Urothelium cell line (cell line): ENCODE measurements around the gene ARID1B.
"Not testable (repeated sequence)": the region's sequence is repeated elsewhere in the genome, so short reads cannot be mapped to it uniquely, and the experiment has no call there.

ENCODE experiments used
- DNase-seq: peaks from one replicate; pipeline ENCODE4 v3.0.0; 2011; ENCODE audit warnings: low spot score, mixed read lengths
- FAIRE-seq: peaks from 2 replicates; lab custom pipeline; 2011; peaks lifted over from hg19 to GRCh38; lab: Jason Lieb, UNC

ARID1B gene

DNA sequence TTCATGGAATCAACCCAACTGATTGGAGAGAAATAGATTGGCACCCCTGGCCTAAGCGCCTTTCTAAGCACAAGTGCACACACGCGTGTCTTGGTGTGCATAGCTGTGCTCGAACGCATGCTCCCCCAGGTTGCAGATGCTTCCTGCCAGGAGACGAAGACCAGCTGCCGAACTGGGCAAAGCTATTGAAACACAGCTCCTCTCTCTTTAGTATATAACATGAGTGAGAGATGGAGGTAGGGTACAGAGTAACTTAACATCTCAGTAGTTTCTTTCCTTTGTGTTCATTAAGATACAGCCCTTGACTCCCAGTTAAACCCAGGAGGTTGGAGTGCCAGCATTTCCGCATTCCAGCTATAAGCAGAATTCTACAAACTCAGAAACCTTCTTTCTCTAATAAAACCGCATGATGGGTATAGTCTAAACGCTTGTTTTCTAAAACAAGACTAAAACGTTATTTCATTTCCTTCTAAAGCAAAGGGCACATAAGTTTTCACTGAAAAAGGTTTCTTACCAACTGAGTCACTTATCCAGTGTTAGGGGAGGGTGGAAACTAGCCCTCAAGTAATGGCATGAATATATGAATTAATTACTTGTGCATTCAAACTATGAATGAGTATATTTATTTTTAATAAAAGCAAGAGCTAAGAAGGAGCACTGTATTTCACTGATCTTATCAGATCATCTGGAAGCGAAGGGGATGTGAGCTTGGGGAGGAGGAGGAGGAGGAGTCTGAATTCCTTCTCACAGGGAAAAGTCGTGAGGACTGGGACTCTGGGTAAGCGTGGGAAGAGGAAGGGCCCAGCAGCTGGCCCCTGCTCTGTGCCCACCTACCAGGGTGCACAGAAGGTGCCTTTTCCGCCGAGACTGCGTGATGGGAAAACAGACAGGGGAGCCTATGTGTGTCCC lies 367.0 kb downstream of the ARID1B start:
- no peak for FAIRE-seq
- no peak for DNase-seq

DNA sequence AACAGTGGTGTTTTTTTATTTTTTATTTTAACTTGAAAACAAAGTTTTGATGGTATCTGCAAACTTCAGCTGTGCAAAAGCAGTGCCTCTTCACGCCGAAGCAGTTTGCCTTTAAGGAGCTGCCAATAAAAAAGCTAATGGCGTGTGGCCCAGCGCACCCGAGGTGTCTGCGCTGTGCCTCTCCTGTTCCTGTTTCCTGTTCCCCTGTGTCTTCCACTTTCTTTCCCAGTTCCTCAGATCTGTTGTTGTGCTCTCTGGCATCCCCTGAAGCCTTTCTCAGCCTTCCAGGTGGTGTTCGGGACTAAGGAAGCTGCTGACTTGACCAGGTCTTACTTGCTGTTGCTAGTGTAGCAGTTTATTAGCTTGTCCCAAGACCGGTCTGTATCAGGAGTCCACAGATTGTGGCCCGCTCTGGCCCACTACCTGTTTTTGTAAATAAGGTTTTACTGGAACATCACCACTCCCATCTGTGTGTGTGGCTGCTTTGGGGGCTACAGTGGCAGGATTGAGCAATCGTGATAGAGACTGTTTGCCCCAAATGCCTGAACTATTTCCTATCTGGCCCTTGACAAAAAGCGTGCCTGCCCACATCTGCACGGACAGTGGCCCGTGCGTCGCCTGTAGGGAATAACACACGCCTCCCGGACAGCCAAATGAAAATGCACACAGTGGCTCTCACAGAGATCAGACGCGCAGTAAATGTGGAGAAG lies 367.8 kb downstream of the ARID1B start:
- no peak for FAIRE-seq
- DNase-seq: no peak

DNA sequence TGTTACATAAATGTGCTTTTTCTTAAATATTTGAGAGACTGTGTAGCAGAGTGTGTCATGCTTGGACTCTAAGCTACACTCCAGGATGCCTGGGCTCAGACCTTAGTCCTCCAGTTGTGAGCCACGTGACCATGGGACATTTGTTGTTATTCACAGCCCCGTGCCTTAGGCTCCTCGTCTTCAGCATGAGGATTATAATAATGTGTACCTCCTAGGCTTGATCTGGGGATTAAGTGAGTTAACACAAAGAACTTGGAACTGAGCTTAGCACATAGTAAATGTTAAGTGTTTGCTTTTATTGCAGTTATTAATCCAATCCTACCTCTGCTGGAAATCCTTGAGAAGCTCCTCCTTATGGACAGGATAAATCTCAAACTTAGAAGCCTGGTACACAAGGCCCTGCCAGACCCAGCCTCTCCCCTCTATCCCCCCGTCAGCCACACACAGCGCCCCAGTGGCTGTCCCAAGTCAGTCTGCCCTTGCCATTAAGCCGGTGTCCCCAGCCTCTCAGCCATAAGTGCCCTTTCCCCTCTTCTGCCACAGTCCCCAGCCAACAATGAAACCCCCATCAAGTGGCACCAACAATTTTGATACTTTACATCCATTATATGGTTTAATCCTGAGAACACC lies 368.6 kb downstream of the ARID1B start:
- FAIRE-seq (no peak), DNase-seq (no peak)

- not testable (repeated sequence) for DNase-seq
- peak; percentile 87 for FAIRE-seq
These were observed 370.2 kb downstream of the ARID1B start for GRCh38 chr6:157147054-157148026.

DNA sequence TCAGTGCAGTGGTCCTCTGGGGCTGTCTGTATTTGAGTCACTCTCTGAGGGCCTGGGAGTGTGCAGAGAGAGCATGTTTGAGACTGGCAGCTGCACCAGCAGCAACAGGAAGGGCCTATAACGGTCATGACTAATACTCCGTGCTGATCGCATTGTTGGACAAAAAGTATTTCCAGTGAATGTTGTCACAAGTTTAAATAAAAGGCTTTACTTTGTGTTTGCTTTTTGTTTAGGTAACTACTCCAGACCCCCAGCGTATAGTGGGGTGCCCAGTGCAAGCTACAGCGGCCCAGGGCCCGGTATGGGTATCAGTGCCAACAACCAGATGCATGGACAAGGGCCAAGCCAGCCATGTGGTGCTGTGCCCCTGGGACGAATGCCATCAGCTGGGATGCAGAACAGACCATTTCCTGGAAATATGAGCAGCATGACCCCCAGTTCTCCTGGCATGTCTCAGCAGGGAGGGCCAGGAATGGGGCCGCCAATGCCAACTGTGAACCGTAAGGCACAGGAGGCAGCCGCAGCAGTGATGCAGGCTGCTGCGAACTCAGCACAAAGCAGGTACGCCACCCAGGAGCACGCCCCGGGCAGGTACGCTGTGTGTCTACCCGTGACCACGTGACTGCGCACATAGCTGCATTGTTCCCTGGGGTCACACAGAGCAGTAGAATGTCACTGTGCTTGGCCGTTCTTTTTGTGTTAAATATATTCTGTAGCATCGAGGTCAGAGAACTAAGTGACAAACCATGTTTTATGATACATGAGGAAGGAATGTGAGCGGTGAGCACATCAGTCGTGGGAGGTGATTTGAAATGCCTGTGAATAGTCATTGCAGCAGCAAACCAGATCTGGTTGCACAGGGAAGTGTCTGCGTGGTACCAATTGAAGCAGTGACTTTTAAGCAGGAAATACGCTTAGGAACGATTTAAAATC lies 371.5 kb downstream of the ARID1B start:
- peak; percentile 78 for FAIRE-seq
- DNase-seq: peak; percentile 88

DNA sequence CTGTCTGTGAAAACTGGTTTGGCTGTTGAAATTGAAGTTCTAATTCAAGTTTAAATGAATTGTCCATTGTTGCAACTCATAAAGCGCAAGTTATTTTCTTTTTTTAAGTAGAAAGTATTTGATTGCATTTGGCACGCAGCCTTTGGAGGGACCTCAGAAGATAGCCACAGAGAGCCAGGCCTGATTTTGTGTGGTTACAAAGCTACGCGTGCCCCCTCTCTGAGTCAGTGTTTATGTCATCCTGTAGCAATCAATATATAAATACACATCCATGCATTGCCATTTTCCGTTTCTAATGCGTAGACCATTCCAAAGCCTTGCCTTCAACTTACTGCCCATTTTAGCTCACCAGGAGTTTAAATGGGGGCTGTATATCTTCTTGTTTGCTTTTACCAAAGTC lies 372.9 kb downstream of the ARID1B start:
- FAIRE-seq (no peak), DNase-seq (peak; percentile 49)

DNA sequence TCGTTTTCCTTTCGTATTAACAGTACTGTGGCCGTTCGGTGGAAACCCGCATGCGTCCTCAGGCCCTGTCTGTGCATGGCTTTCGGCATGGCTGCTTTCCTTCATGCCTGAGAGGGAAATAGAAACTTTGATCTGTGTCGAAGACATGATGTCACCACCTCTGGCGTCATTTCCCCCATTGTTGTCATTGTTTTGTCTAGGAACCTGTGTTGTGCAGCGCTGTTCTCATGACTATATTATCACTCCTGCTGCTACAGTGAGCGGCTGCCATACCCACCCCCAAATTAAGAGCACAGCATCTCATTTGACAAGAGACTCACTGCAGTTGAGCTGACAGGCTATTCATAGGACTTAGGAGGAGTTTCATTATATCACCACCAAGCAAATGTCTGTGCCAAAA lies 373.9 kb downstream of the ARID1B start:
- no peak for FAIRE-seq
- no peak for DNase-seq

- DNase-seq (peak; percentile 11), FAIRE-seq (no peak)
These were observed 374.8 kb downstream of the ARID1B start for GRCh38 chr6:157151989-157152388.

DNA sequence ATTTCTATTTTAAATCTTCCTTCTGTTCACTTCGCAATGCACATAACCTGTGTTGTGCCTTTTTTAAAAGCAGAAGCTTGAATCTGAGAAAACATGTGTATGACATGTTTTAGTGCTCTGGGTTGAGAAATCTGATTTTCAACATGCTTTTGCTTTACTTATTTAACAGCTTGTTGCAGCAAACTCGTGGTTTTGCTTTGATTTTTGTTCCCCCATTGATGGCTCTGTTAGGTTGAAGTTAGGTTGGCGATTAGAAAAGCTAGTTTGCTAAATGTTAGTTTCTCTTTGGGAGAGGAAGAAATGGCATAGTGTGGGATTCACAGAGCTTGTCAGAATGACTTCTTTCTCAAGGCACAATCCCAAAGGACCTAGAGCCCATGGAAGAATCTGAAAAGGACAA lies 375.4 kb downstream of the ARID1B start:
- FAIRE-seq (no peak), DNase-seq (no peak)

DNA sequence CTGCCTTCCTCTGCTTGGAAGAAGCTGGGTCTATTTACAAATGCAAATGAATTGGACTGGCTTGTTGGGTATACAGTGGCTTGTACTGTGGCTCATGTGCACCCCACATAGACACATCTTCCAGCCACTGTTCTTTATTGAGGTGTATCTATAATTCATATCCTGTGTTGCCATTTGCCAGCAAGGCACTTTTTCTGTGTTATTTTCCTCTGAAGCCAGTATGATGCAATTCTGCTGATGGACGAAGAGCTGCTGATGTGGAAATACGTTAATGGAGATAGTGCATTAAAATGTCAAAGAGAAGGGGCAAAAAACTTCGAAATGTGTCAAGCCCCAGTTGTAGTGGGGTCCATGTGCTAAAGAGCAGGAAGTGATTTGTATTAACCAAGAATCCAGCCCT lies 378.6 kb downstream of the ARID1B start:
- FAIRE-seq (no peak), DNase-seq (no peak)

- DNase-seq (no peak), FAIRE-seq (no peak)
These were observed 380.1 kb downstream of the ARID1B start for GRCh38 chr6:157157258-157157657.

- FAIRE-seq (no peak), DNase-seq (no peak)
These were observed 381.3 kb downstream of the ARID1B start for GRCh38 chr6:157158456-157158855.

DNA sequence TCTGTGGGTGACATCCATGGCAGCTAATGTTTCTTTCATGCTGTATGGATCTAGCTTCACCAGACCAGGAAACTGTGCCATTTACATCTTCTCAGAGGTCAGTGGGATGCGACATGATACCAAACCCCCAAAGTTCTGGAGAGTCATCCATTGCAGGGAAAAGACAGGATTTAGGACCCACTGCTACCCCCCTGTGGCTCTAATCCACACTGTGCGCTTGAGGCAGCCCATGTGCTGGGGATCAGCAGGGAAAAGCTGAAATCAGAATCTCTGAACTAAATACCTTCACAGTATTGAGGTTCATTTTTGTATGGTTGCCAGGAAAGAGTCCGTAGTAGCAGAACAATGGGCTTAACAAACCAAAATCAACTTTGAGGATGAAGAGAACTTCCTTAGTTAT lies 381.7 kb downstream of the ARID1B start:
- DNase-seq (no peak), FAIRE-seq (no peak)

DNA sequence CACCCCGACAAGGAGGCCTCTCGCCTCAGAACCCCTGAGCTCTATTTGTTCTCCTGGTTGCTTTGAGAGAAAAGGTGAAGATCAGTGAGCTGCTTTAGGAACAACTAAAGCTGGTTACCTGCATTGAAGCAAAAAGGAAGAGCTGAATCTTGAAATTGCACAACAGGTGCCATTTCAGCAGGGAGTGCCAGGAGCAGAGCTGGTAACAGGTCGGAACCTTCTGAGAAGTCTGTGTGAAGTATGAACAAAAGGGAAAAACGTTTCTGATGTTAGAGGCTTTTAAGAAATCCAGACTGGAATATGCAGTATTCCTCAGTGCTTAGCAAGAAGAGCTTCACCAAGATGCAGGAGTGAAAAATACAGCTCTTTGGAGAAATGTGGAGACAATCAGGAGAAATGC lies 382.2 kb downstream of the ARID1B start:
- FAIRE-seq (no peak), DNase-seq (no peak)

GRCh38 chr6:157161912-157162311 lies 384.7 kb downstream of the ARID1B start:
- FAIRE-seq (no peak), DNase-seq (no peak)

- no peak for FAIRE-seq
These were observed 385.7 kb downstream of the ARID1B start for GRCh38 chr6:157162766-157163433.

GRCh38 chr6:157163434-157164159 lies 386.4 kb downstream of the ARID1B start:
- DNase-seq (no peak), FAIRE-seq (no peak)

More at GRCh38 chr6:157162766-157163433, 385.7 kb downstream of the ARID1B start:
- DNase-seq: no peak

DNA sequence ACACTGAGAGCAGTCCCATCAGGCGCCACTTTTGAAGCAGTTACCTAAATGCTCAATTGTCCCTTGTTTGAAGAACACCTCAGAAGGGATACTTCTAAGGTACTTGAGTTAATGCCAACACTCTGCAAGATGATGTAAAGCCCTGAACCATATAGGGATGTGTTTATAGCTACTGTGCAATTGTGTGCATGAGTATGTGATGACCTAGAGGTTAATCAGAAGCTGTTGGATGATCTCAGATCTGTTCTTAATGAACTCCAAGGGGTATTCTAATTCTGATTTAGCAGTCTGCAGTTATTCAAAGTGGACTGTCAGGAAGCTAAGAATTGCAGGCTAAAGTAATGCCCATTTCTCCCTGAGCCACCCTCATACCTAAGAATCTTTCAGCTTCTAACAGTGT lies 387.8 kb downstream of the ARID1B start:
- DNase-seq (no peak), FAIRE-seq (no peak)
